K562 (cell line): Measurements from ENCODE around the gene MXRA7. TPM values are rescaled to one million over a fixed set of nuclear protein-coding genes. Genes with fewer than 3 reads are reported as not detected.

ENCODE experiments used
- ATAC-seq: fragments of 200-7000 bp; cut with Tn5 transposase; 3 replicates; pipeline ENCODE4 v1.9.1; 2020; ENCODE audit warnings: moderate library complexity
- BruUV-seq: library from RNA; stranded (reverse); fragments of 400-500 nt; replicated peaks from 2 replicates; lab custom pipeline; 2021; lab: Mats Ljungman, UMichigan
- CTCF ChIA-PET: fragments of 300-600 bp; formaldehyde crosslinking; extraction: SDS; loops from one replicate; lab custom pipeline; 2021; ENCODE audit warnings: low intra/inter-chr PET ratio; lab: Yijun Ruan, JAX
- POLR2A ChIA-PET: fragments of 300-600, 350-650 bp; sonication (Branson Sonifier 250); formaldehyde crosslinking; extraction: SDS; loops from one replicate; lab custom pipeline; 2021; ENCODE audit warnings: antibody characterized with exemption, inconsistent platforms; lab: Yijun Ruan, JAX
- DNase-seq, 4 experiments: peaks; one replicate each; pipeline versions ENCODE4 v3.0.0 to v3.0.0-alpha.2; 2011 to 2018; ENCODE audit warnings: low spot score in 3 of 4, mixed read lengths in 3 of 4; ENCODE audit errors: extremely low read depth in 1 of 4
- FAIRE-seq: peaks from 2 replicates; lab custom pipeline; 2011; peaks lifted over from hg19 to GRCh38; lab: Jason Lieb, UNC
- H2AFZ ChIP-seq: 2 replicates; pipeline ENCODE4 v1.6.0; 2011; ENCODE audit warnings: low read depth, low read length, control low read depth, inconsistent platforms
- H3K27ac ChIP-seq: fragments of 200-600 bp; 3 replicates; pipeline ENCODE4 v1.8.0; 2011; ENCODE audit warnings: low read depth, mild to moderate bottlenecking, control low read depth, inconsistent platforms, low read length, moderate library complexity, mixed read lengths; ENCODE audit errors: extremely low read depth
- H3K27me3 ChIP-seq, 2 experiments: fragments of 300-600 bp in 1 of 2; 2 replicates in 1 of 2; 3 replicates in 1 of 2; pipeline versions ENCODE4 v1.6.0 to v1.8.0; 2011; ENCODE audit warnings: inconsistent platforms in 2 of 2, low read length in 2 of 2, mild to moderate bottlenecking in 1 of 2, mixed read lengths in 1 of 2, moderate library complexity in 1 of 2; ENCODE audit not compliant: control insufficient read depth in 2 of 2, insufficient read depth in 2 of 2
- H3K36me3 ChIP-seq: fragments of 300-600 bp; 3 replicates; pipeline ENCODE4 v1.8.0; 2011; ENCODE audit warnings: mild to moderate bottlenecking, low read length, inconsistent platforms; ENCODE audit not compliant: control insufficient read depth, insufficient read depth
- H3K4me1 ChIP-seq, 2 experiments: fragments of 200-600 bp in 1 of 2; replicated peaks in 1 of 2; 2 replicates in 1 of 2; 3 replicates in 1 of 2; pipeline versions ENCODE4 v1.5.1 to v1.8.0; 2011; ENCODE audit warnings: inconsistent platforms in 2 of 2, low read length in 2 of 2, mild to moderate bottlenecking in 1 of 2, mixed read lengths in 1 of 2, moderate library complexity in 1 of 2; ENCODE audit not compliant: control insufficient read depth in 2 of 2, insufficient read depth in 2 of 2
- H3K4me2 ChIP-seq: 2 replicates; pipeline ENCODE4 v1.6.1; 2011; ENCODE audit warnings: low read length, control low read depth, inconsistent platforms, mixed read lengths; ENCODE audit not compliant: insufficient read depth
- H3K4me3 ChIP-seq: fragments of 200-600 bp; sonication (generic), shearing (Covaris generic); 2 replicates; pipeline ENCODE4 v1.5.1; 2016; ENCODE audit warnings: control low read depth, inconsistent platforms
- H3K79me2 ChIP-seq: fragments of 200-600 bp; 3 replicates; pipeline ENCODE4 v1.8.0; 2011; ENCODE audit warnings: low read length, inconsistent platforms; ENCODE audit not compliant: control insufficient read depth, insufficient read depth
- H3K9ac ChIP-seq, 2 experiments: 2 replicates each; pipeline versions ENCODE4 v1.6.0 to v1.6.1; 2011; ENCODE audit warnings: low read depth in 2 of 2, low read length in 2 of 2, control low read depth in 1 of 2, inconsistent platforms in 1 of 2, mild to moderate bottlenecking in 1 of 2, mixed read lengths in 1 of 2; ENCODE audit not compliant: insufficient read depth in 1 of 2
- H3K9me1 ChIP-seq: one replicate; pipeline ENCODE4 v1.6.0; 2011; ENCODE audit warnings: inconsistent platforms, mild to moderate bottlenecking, low read length, moderate library complexity; ENCODE audit not compliant: control insufficient read depth, insufficient read depth
- H3K9me3 ChIP-seq: replicated peaks from 2 replicates; pipeline ENCODE4 v1.5.1; 2011; ENCODE audit warnings: low read depth, low read length, inconsistent platforms; ENCODE audit not compliant: control insufficient read depth, insufficient read depth
- H4K20me1 ChIP-seq: replicated peaks from 2 replicates; pipeline ENCODE4 v1.6.1; 2011; ENCODE audit warnings: low read length, inconsistent platforms, mixed read lengths; ENCODE audit not compliant: control insufficient read depth, insufficient read depth
- CCAR2 ChIP-seq: fragments of 200-400 bp; formaldehyde crosslinking; IDR thresholded peaks from 2 replicates; pipeline ENCODE4 v1.6.1; 2017; ENCODE audit warnings: mild to moderate bottlenecking, low read depth, low read length
- ESRRB ChIP-seq: fragments of 250-450 bp; sonication (Bioruptor Pico); IDR thresholded peaks from 2 replicates; pipeline ENCODE4 v1.5.0; 2020; ENCODE audit warnings: mild to moderate bottlenecking, moderate library complexity, borderline replicate concordance
- HOMEZ ChIP-seq: fragments of 250-450 bp; sonication (Bioruptor Pico); IDR thresholded peaks from 2 replicates; pipeline ENCODE4 v1.4.0; 2020; ENCODE audit warnings: mild to moderate bottlenecking, moderate library complexity
- RUNX1 ChIP-seq: sonication (generic); IDR thresholded peaks from 2 replicates; pipeline ENCODE4 v1.6.1; 2016; ENCODE audit warnings: antibody characterized with exemption, low read depth
- ZBTB11 ChIP-seq, 3 experiments: fragments of 200-800 bp in 1 of 3; fragments of 250-450 bp in 1 of 3; fragments of 450-650 bp in 1 of 3; sonication (Bioruptor Pico) in 1 of 3; sonication (Bioruptor generic) in 1 of 3; formaldehyde crosslinking in 1 of 3; IDR thresholded peaks; 2 replicates each; pipeline versions ENCODE4 v1.6.1 to v1.8.0; 2016 to 2022; ENCODE audit warnings: mild to moderate bottlenecking in 2 of 3, missing genetic modification characterization in 2 of 3, missing compliant biosample characterization in 1 of 3, moderate library complexity in 1 of 3
- ZNF280B ChIP-seq: fragments of 250-450 bp; sonication (Bioruptor Pico); IDR thresholded peaks from 2 replicates; pipeline ENCODE4 v1.5.1; 2021; ENCODE audit warnings: mild to moderate bottlenecking
- ZNF589 ChIP-seq: fragments of 200-800 bp; sonication (Bioruptor generic); IDR thresholded peaks from 2 replicates; pipeline ENCODE4 v1.6.1; 2016; ENCODE audit warnings: low read depth, missing genetic modification characterization, missing compliant biosample characterization
- WGBS: fragments of 100-300 bp; shearing (Covaris generic); methylation state at CpG from one replicate; pipeline ENCODE4 v1.1.6; 2016; ENCODE audit warnings: low coverage, mixed read lengths; ENCODE audit not compliant: insufficient coverage; ENCODE audit errors: missing lambda C conversion rate; 5-methylcytosine and 5-hydroxymethylcytosine counted together
- in situ Hi-C: fragments of 300-500 bp; cut with MboI; formaldehyde crosslinking; loops from 4 replicates; pipeline ENCODE4 v1.15.0; 2018; ENCODE audit warnings: inconsistent platforms, mixed read lengths
- intact Hi-C: fragments of 100-400 bp; cut with micrococcal nuclease; formaldehyde crosslinking; loops from 2 replicates; pipeline ENCODE4 v1.14.2; 2022
- polyA plus RNA-seq, 8 experiments: library from polyadenylated mRNA; depleted of rRNA in 4 of 8; stranded (reverse) in 5 of 8; unstranded in 3 of 8; fragments of >200 nt; fragmentation: Nextera tagmentation in 2 of 8; fragmentation: Illumina TruSeq in 1 of 8; extraction: Ambion mirVana in 2 of 8; extraction: Trizol in 1 of 8; gene quantifications; 2 replicates each; pipeline versions ENCODE4 v1.2.1 to v1.2.3, GENCODE V29; 2011 to 2014; ENCODE audit warnings: inconsistent platforms in 1 of 8, missing spikeins in 1 of 8
- total RNA-seq, 7 experiments: library from RNA; depleted of rRNA in 6 of 7; stranded (reverse); fragments of >200 nt in 6 of 7; fragmentation: Illumina TruSeq in 2 of 7; extraction: Trizol in 2 of 7; gene quantifications; 2 replicates each; pipeline versions ENCODE4 v1.2.1 to v1.2.3, GENCODE V29; 2011 to 2021; ENCODE audit warnings: low replicate concordance in 1 of 7

The MXRA7 gene
- total and polyA plus RNA-seq, 9 of the 15 experiments (the other 6 are each of a cell fraction or from before 2014, with no cell fraction given) = 2.6 to 38.4 (median 14.3) TPM

GRCh38 chr17:76676629-76677028, 34.1 kb downstream of the MXRA7 start:
- WGBS = 42% methylated on average over 5 of the region's 6 CpGs
- Histone ChIP-seq H3K27ac (no peak overlapping the region), H3K36me3 (no peaks in the 10 kb centered on the region), H3K9ac (no peak overlapping the region), H4K20me1 (no peaks in the 10 kb centered on the region), H3K9me3 (no peaks in the 10 kb centered on the region), H2AFZ (no peak overlapping the region), H3K9me1 (no peaks in the 10 kb centered on the region), H3K4me1 (peaks cover 20 to 21% of the 10 kb centered on the region in 2 experiments; a peak in 4 of 5 replicates), H3K27me3 (no peaks in the 10 kb centered on the region), H3K4me2 (no peak overlapping the region)
- POLR2A ChIA-PET = interaction anchor here (0.6 kb wide), 1 partner anchor 25 kb away, joined by 3 read pairs; no protein-coding TSS in a partner anchor
- in situ Hi-C loops = no loop called here
- ATAC-seq (no peak), DNase-seq (no peak), FAIRE-seq (no peak)
- intact Hi-C loops = no loop called here
- no peak for TF ChIP-seq CCAR2
- TF ChIP-seq, all 486 proteins: peak for 0
- peaks cover 7% of the 10 kb centered on the region; the same call in 2 of the 3 replicates for H3K79me2 ChIP-seq
- H3K4me3 ChIP-seq = no peak overlapping the region
- CTCF ChIA-PET = no interaction called here
- BruUV-seq = no TSS peak

- Histone ChIP-seq H2AFZ (no peak overlapping the region), H3K4me1 (peaks cover 22 to 24% of the 10 kb centered on the region in 2 experiments; a peak in 4 of 5 replicates), H3K9me1 (no peaks in the 10 kb centered on the region), H4K20me1 (no peaks in the 10 kb centered on the region), H3K36me3 (no peaks in the 10 kb centered on the region), H3K27me3 (no peaks in the 10 kb centered on the region), H3K4me3 (no peak overlapping the region), H3K27ac (no peak overlapping the region), H3K9ac (no peak overlapping the region), H3K9me3 (no peaks in the 10 kb centered on the region), H3K4me2 (no peak overlapping the region), H3K79me2 (peaks cover 7% of the 10 kb centered on the region; the same call in 2 of the 3 replicates)
- intact Hi-C loops (no loop called here), in situ Hi-C loops (no loop called here)
- no TSS peak for BruUV-seq
- POLR2A ChIA-PET = interaction anchor here (0.5 kb wide), 1 partner anchor 44 kb away, joined by 3 read pairs; no protein-coding TSS in a partner anchor
- WGBS = 69% methylated on average over 6 of the region's 6 CpGs
- ATAC-seq = no peak
- FAIRE-seq = no peak
- CTCF ChIA-PET = no interaction called here
- no peak for DNase-seq
- TF ChIP-seq ZNF589 (CRISPR knock-in tag) = no peak
- no peak for TF ChIP-seq ESRRB (CRISPR knock-in tag)
- TF ChIP-seq ZNF280B (CRISPR knock-in tag) = no peak
- no peak for TF ChIP-seq HOMEZ (CRISPR knock-in tag)
- TF ChIP-seq ZBTB11 (CRISPR knock-in tag; IDR thresholded peaks at IDR 0.05) = no peak
- TF ChIP-seq RUNX1 = no peak
These were observed 35.1 kb downstream of the MXRA7 start for GRCh38 chr17:76675648-76676047.
